ENCODE results near the gene PCNT.

Gene PCNT

DNA sequence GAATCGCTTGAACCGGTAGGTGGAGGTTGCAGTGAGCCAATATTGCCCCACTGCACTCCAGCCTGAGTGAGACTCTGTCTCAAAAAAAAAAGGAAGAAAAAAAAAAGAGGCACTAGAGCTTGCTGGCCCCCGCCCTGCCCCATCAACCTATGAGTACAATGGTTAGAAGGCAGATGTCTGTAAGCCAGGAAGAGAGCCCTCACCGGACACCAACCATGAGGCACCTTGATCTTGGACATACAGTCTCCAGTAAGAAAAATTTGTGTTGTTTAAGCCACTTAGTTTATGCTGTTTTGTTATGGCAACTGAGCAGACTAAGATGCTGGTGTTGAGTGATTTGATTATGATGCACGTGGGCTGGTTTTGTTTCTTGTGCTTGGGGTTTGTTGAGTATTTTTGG, 168.9 kb downstream of the PCNT start:
- H3K36me3 Mint-ChIP-seq (ENCODE audit: low read depth): peaks cover 53% of the 10 kb centered on the region
- no peak overlapping the region for H3K27ac Mint-ChIP-seq
- peaks cover 3% of the 10 kb centered on the region for H3K9me3 Mint-ChIP-seq
- no peaks in the 10 kb centered on the region for H3K27me3 Mint-ChIP-seq (ENCODE audit: low read depth)
- TF ChIP-seq, protein P1, sequence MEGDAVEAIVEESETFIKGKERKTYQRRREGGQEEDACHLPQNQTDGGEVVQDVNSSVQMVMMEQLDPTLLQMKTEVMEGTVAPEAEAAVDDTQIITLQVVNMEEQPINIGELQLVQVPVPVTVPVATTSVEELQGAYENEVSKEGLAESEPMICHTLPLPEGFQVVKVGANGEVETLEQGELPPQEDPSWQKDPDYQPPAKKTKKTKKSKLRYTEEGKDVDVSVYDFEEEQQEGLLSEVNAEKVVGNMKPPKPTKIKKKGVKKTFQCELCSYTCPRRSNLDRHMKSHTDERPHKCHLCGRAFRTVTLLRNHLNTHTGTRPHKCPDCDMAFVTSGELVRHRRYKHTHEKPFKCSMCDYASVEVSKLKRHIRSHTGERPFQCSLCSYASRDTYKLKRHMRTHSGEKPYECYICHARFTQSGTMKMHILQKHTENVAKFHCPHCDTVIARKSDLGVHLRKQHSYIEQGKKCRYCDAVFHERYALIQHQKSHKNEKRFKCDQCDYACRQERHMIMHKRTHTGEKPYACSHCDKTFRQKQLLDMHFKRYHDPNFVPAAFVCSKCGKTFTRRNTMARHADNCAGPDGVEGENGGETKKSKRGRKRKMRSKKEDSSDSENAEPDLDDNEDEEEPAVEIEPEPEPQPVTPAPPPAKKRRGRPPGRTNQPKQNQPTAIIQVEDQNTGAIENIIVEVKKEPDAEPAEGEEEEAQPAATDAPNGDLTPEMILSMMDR (IDR thresholded peaks at IDR 0.05; ENCODE audit: unreplicated experiment in 3 of 3): no peak
- peaks cover 8% of the 10 kb centered on the region for H3K4me1 Mint-ChIP-seq
- H3K4me3 Mint-ChIP-seq: no peak overlapping the region

DNA sequence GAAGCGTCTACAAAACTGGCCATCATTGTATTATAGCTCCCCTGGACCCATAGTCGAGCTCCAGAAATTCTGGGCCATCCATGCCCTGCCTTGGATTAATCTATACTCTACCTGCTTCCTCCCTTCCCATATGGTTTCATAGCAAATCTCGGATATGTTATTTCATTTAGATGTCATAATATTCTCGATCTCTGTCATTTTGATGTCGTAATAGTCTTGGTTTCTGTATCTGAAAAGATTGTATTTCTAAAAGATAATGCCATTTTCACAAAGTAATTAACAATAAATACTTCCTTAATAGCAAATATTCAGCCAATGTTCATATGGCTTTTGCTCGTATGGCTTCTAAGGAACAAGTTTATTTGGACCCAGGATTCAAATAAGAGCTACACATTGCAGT, 169.9 kb downstream of the PCNT start:
- Mint-ChIP-seq H3K27ac (no peak overlapping the region), H3K27me3 (ENCODE audit: low read depth) (no peaks in the 10 kb centered on the region), H3K36me3 (ENCODE audit: low read depth) (peaks cover 57% of the 10 kb centered on the region), H3K4me3 (no peak overlapping the region), H3K9me3 (peaks cover 3% of the 10 kb centered on the region), H3K4me1 (peaks cover 8% of the 10 kb centered on the region)
- TF ChIP-seq, protein P1 (IDR thresholded peaks at IDR 0.05; ENCODE audit: unreplicated experiment in 3 of 3): no peak
